Measurements from ENCODE around the gene ONECUT3.
"Not testable (repeated sequence)": the region's sequence is repeated elsewhere in the genome, so short reads cannot be mapped to it uniquely, and the experiment has no call there.

The ONECUT3 gene

DNA sequence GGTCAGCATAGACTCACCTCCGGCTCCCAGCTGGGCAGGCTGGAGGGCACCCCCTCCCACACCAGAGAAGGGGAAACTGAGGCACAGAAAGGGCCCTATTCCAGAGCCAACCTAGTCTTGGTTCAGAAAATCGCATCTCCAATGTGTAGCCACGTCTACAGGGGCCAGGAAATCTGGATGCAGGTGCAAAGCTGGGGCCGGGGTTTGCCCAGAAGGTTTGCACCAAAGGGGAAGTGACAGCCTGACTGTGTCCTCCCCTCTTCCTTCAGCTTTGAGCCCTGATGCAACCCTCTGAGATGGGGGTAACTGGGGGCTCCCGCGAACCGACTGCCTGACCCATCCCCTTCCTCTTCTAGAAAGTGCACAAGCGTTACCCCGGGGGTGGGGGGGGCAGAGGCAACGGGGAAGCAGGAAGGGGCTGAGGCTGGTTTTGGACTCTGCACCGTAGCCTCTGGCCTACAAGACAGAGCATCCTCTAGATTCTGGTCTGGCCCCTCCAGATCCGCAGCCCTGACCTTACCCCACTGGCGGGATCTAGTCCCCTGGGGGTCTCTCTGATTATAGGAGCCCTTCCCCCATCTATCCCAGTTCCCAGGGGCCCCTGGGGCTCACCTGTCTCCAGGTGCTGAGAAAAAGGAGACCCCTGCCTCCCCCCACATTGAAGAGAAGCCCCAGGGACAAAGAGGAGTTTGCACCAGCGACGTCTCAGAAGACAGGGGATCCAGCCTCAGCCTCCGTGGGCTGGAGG lies 1.1 kb upstream of the ONECUT3 start:
- DNase-seq: no peak
- intact Hi-C loops (cut with DNase I): no loop called here

DNA sequence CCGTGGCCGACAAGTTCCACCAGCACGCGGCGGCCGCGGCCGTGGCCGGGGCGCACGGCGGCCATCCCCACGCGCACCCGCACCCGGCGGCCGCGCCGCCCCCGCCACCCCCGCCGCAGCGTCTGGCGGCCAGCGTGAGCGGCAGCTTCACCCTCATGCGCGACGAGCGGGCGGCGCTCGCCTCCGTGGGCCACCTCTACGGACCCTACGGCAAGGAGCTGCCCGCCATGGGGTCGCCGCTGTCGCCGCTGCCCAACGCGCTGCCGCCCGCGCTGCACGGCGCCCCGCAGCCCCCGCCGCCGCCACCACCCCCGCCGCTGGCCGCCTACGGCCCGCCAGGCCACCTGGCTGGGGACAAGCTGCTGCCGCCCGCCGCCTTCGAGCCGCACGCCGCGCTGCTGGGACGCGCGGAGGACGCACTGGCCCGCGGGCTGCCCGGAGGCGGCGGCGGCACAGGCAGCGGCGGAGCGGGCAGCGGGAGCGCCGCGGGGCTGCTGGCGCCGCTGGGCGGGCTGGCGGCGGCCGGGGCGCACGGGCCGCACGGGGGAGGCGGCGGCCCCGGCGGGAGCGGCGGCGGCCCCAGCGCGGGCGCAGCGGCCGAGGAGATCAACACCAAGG lies 821 bp downstream of the ONECUT3 start:
- no peak for DNase-seq
- intact Hi-C loops (cut with DNase I): no loop called here

DNA sequence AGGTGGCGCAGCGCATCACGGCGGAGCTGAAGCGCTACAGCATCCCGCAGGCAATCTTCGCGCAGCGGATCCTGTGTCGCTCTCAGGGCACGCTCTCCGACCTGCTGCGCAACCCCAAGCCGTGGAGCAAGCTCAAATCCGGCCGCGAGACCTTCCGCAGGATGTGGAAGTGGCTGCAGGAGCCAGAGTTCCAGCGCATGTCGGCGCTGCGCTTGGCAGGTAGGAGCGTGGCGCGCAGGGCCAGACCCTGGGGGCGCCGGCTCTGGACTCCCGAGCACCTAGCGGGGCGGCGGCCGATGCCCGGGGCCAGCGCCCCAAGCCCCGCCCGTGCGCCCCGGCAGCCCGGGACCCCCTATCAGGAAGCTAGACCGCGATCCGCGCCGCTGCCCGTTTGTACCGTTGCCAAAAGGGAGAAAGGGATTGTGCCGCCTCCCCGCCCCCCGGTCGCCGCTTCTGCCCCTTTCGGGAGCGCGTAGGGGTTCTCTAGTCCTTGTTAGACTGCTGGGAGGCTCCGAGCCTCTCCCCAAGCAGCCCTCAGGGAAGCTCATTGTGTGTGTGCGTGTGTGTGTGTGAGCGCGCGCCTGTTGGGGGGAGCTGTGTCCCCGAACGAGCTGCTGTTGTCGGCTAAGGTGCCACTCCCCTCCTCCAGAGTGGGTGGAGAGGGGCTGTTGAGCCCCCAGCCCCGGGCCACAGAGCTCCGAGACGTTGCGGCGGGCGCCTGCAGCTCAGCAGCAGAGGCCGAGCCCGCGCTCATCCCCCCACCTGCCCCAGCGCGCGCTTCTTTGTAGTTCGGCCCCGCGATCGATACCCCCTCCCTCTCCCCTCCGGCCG lies 1.5 kb downstream of the ONECUT3 start:
- DNase-seq: peak in 1 of 42 donors; percentile 26
- intact Hi-C loops (cut with DNase I): no loop called here

DNA sequence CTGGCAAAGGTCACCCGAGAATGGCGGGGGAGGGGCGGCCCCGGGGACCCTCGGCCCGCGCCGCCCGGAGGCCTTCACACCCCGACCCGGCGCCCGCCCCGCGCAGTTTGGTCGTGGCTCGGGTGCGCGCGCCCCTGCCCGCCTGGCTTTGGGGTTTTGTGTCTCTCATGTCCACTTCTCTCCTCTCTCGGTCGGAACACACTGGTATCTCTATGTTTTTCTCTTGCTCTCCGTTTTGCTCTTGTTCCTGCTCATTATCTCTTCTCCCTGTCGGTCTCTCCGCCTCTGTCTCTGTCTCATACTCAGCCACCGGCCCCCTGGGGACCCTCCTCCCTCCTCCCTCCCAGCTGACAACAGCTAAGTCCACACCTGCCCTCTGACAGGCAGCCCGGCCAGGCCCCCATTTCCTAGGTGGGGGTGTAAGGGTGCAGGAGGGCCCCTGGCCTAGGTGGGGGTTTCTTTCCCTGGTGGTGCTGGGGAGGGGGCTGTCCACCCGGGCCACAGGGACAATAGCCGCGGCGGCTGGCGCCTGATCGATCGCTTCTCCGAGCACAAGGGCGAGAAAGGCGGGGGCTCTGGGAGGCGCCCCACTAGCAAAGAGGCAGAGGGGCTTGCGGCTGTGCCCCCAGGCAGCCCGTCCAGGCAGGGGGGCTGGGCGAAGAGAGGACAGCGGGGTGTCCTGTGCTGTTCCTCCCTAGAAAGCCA lies 2.3 kb downstream of the ONECUT3 start:
- intact Hi-C loops (cut with DNase I): no loop called here
- DNase-seq: no peak

DNA sequence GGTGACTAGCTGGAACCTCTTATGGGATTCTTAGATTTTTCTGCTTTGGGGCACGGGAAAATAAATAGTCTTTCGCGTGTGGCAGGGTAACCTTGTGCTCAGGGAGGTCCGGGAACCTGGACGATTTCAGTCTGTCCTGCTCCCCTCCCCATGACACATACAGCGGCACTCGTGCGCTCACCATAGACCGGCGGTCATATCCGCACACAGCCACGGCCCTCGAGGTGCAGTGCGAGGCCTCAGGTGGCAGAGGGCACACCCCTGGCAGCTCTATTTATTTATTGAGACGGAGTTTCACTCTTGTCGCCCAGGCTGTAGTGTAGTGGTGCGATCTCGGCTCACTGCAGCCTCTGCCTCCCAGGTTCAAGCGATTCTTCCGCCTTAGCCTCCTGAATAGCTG lies 3.0 kb downstream of the ONECUT3 start:
- DNase-seq: no peak
- intact Hi-C loops (cut with DNase I): no loop called here

DNA sequence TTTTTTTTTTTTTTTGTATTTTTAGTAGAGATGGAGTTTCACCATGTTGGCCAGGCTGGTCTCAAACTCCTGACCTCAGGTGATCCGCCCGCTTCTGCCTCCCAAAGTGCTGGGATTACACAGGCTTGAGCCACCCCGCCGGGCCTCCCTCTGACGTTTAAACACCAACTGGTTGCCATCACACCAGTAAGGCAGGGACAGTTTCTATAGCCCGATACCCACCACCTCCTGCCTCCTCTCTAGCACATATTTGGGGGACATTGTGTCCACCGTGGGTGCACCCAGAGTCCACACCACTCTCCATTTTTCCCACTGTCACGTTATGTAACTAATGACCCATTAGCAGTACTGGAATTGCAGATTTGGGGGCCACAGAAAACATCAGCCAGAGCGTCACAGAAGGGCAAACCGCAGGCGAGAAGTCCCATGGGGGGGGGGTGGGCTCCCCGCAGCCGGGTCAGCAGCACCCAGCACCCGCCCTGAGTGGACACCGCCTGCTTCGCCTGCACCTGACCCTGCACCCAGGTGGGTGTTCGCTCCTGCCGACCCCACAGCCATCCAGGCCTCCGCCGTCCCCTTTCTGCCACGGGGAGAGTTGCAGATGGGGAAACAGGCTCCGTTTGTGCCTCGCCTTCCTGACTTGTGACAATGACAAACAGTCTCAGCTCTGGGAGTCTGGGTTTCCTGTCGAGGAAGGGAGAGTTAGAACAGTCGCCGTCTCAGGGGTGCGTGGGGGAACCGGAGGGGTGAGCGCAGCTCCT lies 3.6 kb downstream of the ONECUT3 start:
- intact Hi-C loops (cut with DNase I): no loop called here
- DNase-seq: no peak

DNA sequence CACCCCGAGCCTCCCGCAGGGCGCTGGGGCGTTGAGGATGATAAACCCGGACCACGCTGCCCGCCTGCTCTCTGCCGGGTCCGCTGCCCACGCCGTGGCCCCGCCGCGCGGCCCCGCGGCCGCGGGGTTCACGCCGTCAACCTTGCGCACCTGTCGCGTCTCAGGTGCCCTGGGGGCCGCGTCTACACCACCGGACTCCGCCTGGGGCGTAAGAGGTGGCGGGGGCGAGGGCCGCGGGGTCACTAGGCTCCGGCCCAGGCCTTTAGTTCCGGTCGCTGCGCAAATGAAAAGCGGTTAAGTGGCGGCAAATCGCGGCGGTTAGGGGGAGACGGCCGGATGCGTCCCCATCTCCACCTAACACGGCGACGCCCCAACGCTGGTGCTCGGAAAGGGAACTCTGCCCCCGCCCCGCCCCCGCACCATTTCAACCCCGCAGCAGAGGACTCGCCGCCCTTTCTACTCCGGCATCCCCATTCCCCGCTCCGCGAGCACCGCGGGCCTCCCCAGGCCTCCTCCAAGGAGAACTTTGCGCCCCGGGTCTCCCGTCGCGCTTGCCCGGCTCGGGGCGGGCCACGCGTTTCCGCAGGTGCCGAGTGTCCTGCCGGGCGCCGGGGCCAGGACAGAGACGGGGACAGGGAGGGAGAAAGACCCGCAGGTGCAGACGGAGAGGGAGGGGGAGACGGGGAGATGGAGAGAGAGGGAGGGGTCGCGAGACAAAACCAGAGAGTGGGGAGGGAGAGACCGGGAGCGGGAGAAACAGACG lies 4.3 kb downstream of the ONECUT3 start:
- DNase-seq: no peak
- intact Hi-C loops (cut with DNase I): no loop called here

DNA sequence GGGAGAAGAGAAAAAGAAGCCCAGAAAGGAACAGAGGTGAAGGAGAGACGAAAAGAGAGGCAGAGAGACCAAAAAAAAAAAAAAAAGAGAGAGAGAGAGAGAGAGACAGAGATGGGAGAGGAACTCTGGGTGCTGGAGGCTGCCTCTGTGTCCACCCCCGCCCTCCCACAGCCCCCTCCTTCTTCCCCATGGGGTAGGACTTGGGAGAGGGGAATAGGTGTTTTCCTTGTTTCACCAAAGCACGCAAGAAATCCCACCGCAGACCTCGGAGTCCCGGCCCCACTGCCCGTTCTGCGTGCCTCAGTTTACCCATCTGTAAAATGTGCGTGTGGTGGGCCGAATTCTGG lies 4.9 kb downstream of the ONECUT3 start:
- no peak for DNase-seq
- intact Hi-C loops (cut with DNase I): no loop called here

DNA sequence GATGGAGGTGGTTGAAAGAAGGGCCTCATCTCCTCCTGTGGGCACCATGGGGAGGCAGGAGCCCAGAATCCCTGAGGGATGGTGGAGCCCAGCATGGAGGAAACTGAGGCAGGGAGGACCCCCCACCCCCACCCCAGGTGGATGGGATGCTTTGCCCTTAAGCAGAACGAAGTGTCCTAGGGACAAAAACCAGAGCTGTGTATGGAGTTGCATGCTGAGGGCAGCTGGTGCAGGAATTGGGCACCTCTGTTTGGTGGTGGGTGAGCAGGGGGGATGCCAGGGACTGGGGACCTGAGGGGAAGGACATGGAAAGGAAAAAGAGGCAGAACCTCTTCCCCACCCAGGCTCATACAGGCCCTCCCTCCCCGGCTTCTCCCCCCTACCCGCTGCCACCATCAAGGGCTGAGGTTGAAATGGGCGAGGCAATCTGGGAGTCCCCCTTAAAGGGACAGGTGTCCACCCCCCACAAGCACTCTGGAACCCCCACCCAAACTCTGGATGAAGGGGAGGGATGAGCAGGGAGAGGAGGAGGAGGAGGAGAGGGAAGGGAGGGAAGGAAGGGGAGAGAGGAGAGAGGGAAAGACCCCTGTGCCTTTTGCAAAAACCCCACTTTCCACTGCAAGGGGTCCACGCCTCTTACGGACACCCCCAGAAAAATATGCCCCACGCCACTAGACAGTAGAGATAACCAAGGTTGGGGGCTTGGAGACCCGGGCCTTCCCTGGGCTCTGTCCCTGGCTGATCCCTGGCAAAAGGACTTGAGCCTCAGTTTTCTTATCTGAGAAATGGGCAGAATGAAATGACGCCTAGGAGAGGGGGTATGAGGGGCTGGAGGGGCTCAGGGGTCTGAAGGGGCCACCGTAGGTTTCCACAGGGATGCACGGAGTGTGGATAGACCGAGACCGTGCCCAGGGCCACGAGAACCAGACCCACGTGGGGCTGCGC lies 5.9 kb downstream of the ONECUT3 start:
- no peak for DNase-seq
- intact Hi-C loops (cut with DNase I): no loop called here

DNA sequence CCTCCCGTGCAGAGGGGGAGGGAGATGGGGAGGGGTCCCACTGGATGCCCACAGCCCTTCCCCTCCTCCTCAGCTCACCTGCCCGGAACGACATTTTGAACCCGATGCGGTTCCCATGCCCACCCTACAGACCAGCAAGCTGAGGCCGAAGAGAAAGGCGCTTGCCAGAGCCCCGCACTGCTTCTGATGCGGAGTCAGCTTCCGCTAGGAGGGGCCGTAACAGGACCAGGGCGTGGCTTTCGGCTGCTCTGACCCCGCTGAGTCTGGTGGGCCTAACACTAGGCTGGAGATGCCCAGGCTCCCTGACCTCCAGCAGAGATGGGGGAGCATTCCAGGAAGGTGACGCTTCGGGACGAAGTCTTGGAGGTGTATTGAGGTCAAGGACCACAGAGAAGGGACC lies 6.7 kb downstream of the ONECUT3 start:
- no peak for DNase-seq
- intact Hi-C loops (cut with DNase I): no loop called here

DNA sequence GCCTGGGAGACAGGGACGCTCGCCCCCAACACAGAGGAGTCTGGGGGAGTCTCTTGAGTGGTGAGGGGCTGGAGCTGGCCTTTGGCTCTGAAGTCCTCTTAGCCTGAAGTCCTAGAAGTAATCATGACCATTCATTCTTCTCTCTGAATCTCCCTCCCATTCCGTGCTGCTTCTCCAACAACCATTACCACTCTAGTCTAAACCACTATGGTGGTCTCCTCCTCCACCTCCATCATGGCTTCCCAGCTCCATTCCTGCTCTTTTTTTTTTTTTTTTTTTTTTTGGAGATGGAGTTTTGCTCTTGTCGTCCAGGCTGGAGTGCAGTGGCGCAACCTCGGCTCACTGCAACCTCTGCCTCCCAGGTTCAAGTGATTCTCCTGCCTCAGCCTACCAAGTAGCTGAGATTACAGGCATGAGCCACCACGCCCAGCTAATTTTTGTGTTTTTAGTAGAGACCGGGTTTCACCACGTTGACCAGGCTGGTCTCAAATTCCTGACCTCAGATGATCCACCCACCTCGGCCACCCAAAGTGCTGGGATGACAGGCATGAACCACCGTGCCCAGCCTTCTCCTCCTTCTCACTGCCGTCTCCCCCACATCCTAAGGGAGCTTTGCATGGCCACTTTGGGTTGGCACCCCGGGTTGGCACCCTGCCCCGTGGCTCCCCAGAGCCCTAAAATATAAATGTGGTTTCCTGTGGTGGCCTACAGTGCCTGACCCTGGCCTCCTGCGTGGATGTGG lies 7.7 kb downstream of the ONECUT3 start:
- intact Hi-C loops (cut with DNase I); DNase-seq: not testable (repeated sequence)

DNA sequence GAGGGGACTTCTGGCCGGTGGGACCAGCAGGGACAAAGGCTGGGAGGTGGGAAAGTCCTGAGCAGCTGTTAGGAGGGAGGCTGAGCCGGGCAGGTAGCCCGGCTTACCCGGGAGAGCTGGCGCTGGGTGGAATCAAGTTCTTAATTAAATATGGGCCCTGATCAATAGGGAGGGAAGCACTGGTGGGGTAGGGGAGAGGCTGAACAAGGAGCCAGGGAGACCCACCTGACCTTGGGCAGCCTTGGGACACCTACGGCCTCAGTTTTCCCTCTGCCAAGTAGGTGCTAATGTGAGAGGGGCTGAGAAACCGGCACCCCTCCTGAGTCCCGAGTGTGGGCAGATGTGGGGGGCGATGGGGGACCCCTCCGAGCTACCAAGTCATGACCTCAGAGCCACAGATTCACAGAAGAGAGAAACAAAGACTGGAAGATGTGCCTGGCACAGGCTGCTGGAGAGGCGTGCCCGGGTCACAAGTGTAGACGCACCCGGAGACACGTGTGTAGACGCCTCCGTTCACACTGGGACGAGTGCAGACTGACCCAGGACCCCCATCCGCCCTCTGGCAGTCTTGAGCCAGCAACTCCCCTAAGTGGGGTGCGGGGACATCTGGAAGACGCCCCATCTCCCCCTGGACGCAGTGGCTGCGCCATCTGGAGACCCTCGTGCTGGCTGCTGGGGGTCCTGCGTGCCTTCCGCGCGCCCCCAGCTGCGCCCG lies 8.4 kb downstream of the ONECUT3 start:
- intact Hi-C loops (cut with DNase I): no loop called here
- DNase-seq: no peak

DNA sequence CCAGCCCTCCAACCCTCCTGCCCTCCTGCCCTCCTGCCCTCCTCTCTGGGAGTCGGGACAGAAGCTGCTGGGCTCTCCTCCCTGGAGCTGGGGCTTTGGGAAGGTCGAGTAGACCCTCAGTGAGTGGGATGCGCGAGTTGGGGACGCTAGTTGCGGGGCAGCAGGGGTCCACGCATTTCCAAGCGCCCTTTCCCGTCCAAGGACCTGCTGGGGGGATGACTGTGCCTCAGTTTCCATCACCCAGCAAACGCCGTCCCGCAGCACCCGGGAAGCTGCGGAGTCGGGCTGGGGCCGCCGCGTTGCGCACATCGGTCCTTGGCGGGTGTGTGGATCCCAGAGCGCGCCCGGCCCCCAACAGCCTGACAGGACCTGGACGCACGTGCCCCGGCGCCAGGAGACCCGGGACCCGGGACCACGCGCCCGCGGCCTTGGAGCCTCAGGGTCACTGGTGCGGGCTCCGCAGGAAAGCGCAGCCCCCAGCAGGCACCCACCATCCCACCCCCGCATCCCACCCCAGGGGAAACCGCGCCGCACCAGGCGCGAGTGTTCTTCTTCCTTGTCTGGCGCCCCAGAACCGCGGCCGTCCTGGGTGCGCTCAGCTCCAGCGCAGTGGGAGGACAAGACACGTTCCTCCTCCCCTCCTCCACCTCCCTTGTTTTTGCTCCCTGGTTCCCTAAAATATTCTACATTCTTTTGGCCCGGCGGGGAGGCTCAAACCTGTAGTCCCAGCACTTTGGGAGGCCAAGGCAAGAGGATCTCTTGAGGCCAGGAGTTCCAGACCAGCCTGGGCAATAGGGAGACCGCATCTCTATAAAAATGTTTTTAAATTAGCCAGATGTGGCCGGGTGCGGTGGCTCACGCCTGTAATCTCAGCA lies 9.2 kb downstream of the ONECUT3 start:
- no peak for DNase-seq
- intact Hi-C loops (cut with DNase I): no loop called here

DNA sequence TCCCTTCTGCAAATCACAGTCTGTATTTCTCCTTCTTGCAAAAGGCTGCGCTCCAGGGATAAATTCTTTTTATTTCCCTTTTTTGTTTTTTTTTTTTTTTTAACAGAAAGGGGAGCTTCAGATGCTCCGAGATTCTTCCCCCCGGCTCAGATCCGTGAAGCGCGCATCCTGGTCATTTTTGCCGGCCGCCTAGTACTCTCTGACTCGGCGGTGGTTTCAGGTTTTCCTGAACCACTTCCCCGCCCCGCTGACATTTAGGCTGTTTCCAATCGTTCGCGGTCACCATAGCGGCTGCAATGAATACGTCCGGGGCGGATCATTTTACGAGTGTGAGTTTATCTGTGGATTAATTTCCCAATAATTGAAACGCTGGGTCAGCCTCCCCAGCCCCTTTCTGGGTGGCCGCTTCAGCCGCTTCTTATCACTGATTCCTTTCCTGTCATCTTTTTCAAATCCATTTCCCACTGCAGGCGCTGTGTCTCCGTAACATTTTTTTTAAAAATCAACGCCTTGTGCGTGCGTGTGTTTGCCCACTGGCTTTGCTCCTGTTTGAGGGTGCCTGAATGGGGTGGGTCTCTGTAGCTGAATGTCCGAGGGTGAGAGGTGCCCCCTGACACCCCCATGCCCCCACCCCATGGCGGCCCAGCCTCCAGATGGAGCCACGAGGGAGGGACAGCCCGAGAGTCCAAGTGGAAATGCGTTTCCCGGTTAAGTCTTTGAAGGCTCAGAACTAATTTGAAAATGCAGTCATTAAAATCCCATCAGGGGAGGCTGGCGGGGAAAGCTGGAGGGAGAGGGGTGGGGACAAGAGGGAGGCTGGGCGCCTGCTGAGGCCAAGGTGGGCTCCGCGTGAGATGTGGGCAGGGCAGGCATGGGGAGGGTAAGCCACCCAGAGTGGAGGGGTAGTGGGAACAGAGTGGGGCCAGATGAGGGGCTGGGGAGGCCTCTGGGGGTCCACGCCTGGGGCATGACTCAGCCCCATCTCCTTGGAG lies 10.6 kb downstream of the ONECUT3 start:
- no peak for DNase-seq
- intact Hi-C loops (cut with DNase I): no loop called here
